Transverse colon (tissue), 4 donors: Measurements from ENCODE around the gene RHOF.

Experiments used
- EP300 ChIP-seq: sonication (generic); formaldehyde crosslinking; IDR thresholded peaks from one replicate; pipeline ENCODE4 v1.6.1; 2017; ENCODE audit warnings: antibody characterized with exemption, low read depth
- POLR2A ChIP-seq: fragments of 450-650 bp; IDR thresholded peaks from one replicate; pipeline ENCODE4 v1.6.1; 2016; ENCODE audit warnings: antibody characterized with exemption, mild to moderate bottlenecking, moderate library complexity
- POLR2AphosphoS5 ChIP-seq, 3 donors: sonication (generic); formaldehyde crosslinking; IDR thresholded peaks; one replicate each; pipeline ENCODE4 v1.6.1; 2016; ENCODE audit warnings: antibody characterized with exemption in 3 of 3
- TF ChIP-seq, protein P1 (sequence below), 5 experiments: fragments of 200-600 bp in 3 of 5; fragments of 450-650 bp in 2 of 5; sonication (generic) in 3 of 5; IDR thresholded peaks; 1 replicate in 2 of 5; 2 replicates in 3 of 5; pipeline ENCODE4 v1.5.1; 2016 to 2017; ENCODE audit warnings: antibody characterized with exemption in 5 of 5, inconsistent platforms in 3 of 5, mild to moderate bottlenecking in 2 of 5, moderate library complexity in 1 of 5

DNA sequence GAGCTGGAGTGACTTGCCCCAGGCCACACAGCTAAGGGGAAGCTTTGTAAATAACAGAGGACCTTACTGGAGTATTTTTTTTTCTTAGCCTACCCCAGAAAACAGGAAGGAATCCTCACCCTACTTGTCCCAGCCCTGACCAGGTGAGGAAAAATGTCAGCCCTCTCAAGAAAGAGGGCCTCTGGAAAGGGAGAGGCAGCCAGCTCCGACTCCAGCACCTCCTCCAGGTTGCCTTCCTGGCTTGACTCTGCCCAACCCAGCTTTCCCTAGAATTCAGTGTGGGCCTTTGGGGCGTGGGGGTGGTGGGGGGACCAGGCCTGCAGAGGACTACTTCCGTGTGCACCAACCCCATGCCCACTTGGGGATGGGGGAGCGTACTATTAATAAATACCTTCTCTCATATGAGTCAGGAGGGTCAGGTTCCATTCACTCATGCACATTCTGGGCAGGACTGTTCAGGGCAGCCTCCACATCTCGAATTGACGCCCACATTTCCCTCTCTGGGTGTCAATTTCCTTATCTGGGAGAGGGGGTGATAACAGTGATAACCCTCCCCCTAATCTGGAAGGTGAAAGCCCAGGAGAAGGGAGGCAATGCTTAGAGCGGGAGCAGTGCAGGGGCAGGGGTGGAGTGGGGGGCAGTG, 5.2 kb downstream of the RHOF start:
- TF ChIP-seq, protein P1, sequence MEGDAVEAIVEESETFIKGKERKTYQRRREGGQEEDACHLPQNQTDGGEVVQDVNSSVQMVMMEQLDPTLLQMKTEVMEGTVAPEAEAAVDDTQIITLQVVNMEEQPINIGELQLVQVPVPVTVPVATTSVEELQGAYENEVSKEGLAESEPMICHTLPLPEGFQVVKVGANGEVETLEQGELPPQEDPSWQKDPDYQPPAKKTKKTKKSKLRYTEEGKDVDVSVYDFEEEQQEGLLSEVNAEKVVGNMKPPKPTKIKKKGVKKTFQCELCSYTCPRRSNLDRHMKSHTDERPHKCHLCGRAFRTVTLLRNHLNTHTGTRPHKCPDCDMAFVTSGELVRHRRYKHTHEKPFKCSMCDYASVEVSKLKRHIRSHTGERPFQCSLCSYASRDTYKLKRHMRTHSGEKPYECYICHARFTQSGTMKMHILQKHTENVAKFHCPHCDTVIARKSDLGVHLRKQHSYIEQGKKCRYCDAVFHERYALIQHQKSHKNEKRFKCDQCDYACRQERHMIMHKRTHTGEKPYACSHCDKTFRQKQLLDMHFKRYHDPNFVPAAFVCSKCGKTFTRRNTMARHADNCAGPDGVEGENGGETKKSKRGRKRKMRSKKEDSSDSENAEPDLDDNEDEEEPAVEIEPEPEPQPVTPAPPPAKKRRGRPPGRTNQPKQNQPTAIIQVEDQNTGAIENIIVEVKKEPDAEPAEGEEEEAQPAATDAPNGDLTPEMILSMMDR (IDR thresholded peaks at IDR 0.05) = no peak
- TF ChIP-seq POLR2A (no peak), POLR2AphosphoS5 (IDR thresholded peaks at IDR 0.05) (no peak), EP300 (no peak)
